ENCODE measurements around the gene FSCN2. TPM values are rescaled to one million over a fixed set of nuclear protein-coding genes. Genes with fewer than 3 reads are reported as not detected.

FSCN2 gene
- total RNA-seq, 1 donor from 2014 or later, result 5.6 TPM

GRCh38 chr17:81537343-81537855, 9.2 kb downstream of the FSCN2 start:
- no peak for FAIRE-seq
- TF ChIP-seq EZH2 (IDR thresholded peaks at IDR 0.05; ENCODE audit: insufficient read depth, low read length) (peak; percentile 8), CTCF (IDR thresholded peaks at IDR 0.05; ENCODE audit: insufficient read depth, low read depth, low read length) (no peak)
- no peak overlapping the region for H3K9ac ChIP-seq (ENCODE audit: low read length)
- peaks cover 16% of the 10 kb centered on the region for H4K20me1 ChIP-seq (ENCODE audit: insufficient read depth, low read length)
- H3K4me3 Mint-ChIP-seq (ENCODE audit: unreplicated experiment), result no peak overlapping the region
- H3K27me3 Mint-ChIP-seq (ENCODE audit: low read depth, unreplicated experiment), result no peaks in the 10 kb centered on the region
- peaks cover 9% of the 10 kb centered on the region for H3K27me3 ChIP-seq (ENCODE audit: insufficient read depth, low read length)
- H3K4me1 Mint-ChIP-seq (ENCODE audit: low read depth, unreplicated experiment), result no peaks in the 10 kb centered on the region
- no peak for DNase-seq (ENCODE audit: low read depth)
- no peaks in the 10 kb centered on the region for H3K9me3 ChIP-seq (ENCODE audit: insufficient read depth, low read depth, low read length)
- H3K79me2 ChIP-seq (ENCODE audit: insufficient read depth, low read length), result no peaks in the 10 kb centered on the region
- no peak overlapping the region for H3K4me3 ChIP-seq (ENCODE audit: insufficient read depth, low read depth, low read length)
- no peaks in the 10 kb centered on the region for H3K36me3 ChIP-seq (ENCODE audit: insufficient read depth, low read length)
- peaks cover 3% of the 10 kb centered on the region for H3K36me3 Mint-ChIP-seq (ENCODE audit: low read depth, unreplicated experiment)
- peak overlapping the region; percentile 26 for H3K4me2 ChIP-seq (ENCODE audit: low read length)
- H3K9me3 Mint-ChIP-seq (ENCODE audit: unreplicated experiment), result no peaks in the 10 kb centered on the region
- H3K27ac ChIP-seq (ENCODE audit: low read depth, low read length), result no peak overlapping the region
- peaks cover 4% of the 10 kb centered on the region for H3K4me1 ChIP-seq (ENCODE audit: insufficient read depth, low read length)
- H3K27ac Mint-ChIP-seq (ENCODE audit: unreplicated experiment), result no peak overlapping the region
- no peak overlapping the region for H2AFZ ChIP-seq (ENCODE audit: low read depth, low read length)

GRCh38 chr17:81537856-81538555, 9.8 kb downstream of the FSCN2 start:
- Mint-ChIP-seq H3K4me3 (ENCODE audit: unreplicated experiment) (no peak overlapping the region), H3K9me3 (ENCODE audit: unreplicated experiment) (no peaks in the 10 kb centered on the region), H3K4me1 (ENCODE audit: low read depth, unreplicated experiment) (no peaks in the 10 kb centered on the region), H3K36me3 (ENCODE audit: low read depth, unreplicated experiment) (peaks cover 3% of the 10 kb centered on the region), H3K27me3 (ENCODE audit: low read depth, unreplicated experiment) (no peaks in the 10 kb centered on the region), H3K27ac (ENCODE audit: unreplicated experiment) (no peak overlapping the region)
- Histone ChIP-seq H3K79me2 (ENCODE audit: insufficient read depth, low read length) (no peaks in the 10 kb centered on the region), H2AFZ (ENCODE audit: low read depth, low read length) (no peak overlapping the region), H3K9ac (ENCODE audit: low read length) (no peak overlapping the region), H4K20me1 (ENCODE audit: insufficient read depth, low read length) (peaks cover 16% of the 10 kb centered on the region), H3K4me1 (ENCODE audit: insufficient read depth, low read length) (peaks cover 4% of the 10 kb centered on the region), H3K27ac (ENCODE audit: low read depth, low read length) (no peak overlapping the region), H3K4me3 (ENCODE audit: insufficient read depth, low read depth, low read length) (no peak overlapping the region), H3K36me3 (ENCODE audit: insufficient read depth, low read length) (no peaks in the 10 kb centered on the region), H3K4me2 (ENCODE audit: low read length) (no peak overlapping the region), H3K9me3 (ENCODE audit: insufficient read depth, low read depth, low read length) (no peaks in the 10 kb centered on the region), H3K27me3 (ENCODE audit: insufficient read depth, low read length) (peaks cover 9% of the 10 kb centered on the region)
- FAIRE-seq (no peak), DNase-seq (ENCODE audit: low read depth) (no peak)
- TF ChIP-seq CTCF (IDR thresholded peaks at IDR 0.05; ENCODE audit: insufficient read depth, low read depth, low read length), result no peak
- no peak for TF ChIP-seq EZH2 (IDR thresholded peaks at IDR 0.05; ENCODE audit: insufficient read depth, low read length)

All from astrocyte (in vitro differentiated cells and primary cell).